Measurements from ENCODE around the gene PREB. TPM values are rescaled to one million over a fixed set of nuclear protein-coding genes. Genes with fewer than 3 reads are reported as not detected.

Gene PREB
- total and polyA plus RNA-seq, 2 of the 13 experiments (the other 11 are each of a cell fraction or from before 2014, with no cell fraction given) = 112 to 192 TPM

DNA sequence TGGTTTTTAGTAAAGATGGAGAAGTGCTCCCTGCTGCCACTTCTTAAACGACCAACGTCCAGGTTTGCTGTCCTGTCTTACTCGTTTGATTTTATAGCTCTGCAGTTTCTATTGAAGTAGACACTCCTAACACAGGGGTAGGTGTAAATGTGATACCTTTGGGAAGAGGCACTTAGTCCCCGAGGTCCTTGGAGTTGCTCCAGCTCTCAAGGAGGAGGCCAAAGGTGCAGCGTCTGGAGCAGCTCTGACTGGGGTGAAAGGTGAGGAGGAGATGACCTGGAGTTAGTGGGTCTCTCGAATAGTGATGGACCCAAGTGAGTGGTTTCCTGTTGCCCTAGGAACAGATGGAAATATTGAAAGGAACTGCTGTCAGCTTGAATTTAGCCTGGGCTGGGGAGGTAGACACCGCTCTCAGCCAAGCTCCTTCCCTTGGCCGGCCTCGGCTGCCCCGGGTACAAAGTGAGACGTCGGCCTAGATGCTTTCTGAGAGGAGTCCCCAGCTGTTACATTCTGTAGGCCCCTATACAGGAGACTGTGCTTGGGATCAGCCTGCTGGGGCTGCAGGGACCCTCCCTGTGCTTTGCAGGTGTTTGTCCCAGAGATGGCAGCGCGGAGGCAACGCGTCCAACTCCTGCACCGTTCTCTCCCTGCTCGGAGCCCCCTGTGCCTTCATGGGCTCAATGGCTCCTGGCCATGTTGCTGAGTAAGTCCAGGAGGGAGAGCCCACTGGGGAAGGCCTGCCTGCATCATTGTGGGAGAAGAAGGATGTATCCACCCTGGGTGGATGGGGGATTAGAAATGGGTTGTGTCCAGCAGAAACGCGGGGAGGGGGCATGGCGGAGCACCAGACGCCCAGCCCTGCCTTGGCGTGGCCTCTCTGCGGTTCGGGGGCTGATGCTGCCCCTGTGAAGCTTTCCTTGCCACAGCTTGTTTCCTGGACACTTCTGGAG lies 42.4 kb downstream of the PREB start (continued):
- TF ChIP-seq, protein P1, sequence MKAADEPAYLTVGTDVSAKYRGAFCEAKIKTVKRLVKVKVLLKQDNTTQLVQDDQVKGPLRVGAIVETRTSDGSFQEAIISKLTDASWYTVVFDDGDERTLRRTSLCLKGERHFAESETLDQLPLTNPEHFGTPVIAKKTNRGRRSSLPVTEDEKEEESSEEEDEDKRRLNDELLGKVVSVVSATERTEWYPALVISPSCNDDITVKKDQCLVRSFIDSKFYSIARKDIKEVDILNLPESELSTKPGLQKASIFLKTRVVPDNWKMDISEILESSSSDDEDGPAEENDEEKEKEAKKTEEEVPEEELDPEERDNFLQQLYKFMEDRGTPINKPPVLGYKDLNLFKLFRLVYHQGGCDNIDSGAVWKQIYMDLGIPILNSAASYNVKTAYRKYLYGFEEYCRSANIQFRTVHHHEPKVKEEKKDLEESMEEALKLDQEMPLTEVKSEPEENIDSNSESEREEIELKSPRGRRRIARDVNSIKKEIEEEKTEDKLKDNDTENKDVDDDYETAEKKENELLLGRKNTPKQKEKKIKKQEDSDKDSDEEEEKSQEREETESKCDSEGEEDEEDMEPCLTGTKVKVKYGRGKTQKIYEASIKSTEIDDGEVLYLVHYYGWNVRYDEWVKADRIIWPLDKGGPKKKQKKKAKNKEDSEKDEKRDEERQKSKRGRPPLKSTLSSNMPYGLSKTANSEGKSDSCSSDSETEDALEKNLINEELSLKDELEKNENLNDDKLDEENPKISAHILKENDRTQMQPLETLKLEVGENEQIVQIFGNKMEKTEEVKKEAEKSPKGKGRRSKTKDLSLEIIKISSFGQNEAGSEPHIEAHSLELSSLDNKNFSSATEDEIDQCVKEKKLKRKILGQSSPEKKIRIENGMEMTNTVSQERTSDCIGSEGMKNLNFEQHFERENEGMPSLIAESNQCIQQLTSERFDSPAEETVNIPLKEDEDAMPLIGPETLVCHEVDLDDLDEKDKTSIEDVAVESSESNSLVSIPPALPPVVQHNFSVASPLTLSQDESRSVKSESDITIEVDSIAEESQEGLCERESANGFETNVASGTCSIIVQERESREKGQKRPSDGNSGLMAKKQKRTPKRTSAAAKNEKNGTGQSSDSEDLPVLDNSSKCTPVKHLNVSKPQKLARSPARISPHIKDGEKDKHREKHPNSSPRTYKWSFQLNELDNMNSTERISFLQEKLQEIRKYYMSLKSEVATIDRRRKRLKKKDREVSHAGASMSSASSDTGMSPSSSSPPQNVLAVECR (CRISPR knock-in tag; IDR thresholded peaks at IDR 0.05; ENCODE audit: borderline replicate concordance) = peak; percentile 10; the same call in 1 of the 2 replicates
- no peak for TF ChIP-seq ZSCAN30 (CRISPR knock-in tag; IDR thresholded peaks at IDR 0.05)
- no peak for TF ChIP-seq ARNT (IDR thresholded peaks at IDR 0.05)
- TF ChIP-seq ZNF570 (CRISPR knock-in tag; IDR thresholded peaks at IDR 0.05; ENCODE audit: borderline replicate concordance) = no peak
- TF ChIP-seq, protein P2, sequence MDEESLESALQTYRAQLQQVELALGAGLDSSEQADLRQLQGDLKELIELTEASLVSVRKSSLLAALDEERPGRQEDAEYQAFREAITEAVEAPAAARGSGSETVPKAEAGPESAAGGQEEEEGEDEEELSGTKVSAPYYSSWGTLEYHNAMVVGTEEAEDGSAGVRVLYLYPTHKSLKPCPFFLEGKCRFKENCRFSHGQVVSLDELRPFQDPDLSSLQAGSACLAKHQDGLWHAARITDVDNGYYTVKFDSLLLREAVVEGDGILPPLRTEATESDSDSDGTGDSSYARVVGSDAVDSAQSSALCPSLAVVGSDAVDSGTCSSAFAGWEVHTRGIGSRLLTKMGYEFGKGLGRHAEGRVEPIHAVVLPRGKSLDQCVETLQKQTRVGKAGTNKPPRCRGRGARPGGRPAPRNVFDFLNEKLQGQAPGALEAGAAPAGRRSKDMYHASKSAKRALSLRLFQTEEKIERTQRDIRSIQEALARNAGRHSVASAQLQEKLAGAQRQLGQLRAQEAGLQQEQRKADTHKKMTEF (CRISPR knock-in tag; IDR thresholded peaks at IDR 0.05) = no peak
- TF ChIP-seq, protein P3, sequence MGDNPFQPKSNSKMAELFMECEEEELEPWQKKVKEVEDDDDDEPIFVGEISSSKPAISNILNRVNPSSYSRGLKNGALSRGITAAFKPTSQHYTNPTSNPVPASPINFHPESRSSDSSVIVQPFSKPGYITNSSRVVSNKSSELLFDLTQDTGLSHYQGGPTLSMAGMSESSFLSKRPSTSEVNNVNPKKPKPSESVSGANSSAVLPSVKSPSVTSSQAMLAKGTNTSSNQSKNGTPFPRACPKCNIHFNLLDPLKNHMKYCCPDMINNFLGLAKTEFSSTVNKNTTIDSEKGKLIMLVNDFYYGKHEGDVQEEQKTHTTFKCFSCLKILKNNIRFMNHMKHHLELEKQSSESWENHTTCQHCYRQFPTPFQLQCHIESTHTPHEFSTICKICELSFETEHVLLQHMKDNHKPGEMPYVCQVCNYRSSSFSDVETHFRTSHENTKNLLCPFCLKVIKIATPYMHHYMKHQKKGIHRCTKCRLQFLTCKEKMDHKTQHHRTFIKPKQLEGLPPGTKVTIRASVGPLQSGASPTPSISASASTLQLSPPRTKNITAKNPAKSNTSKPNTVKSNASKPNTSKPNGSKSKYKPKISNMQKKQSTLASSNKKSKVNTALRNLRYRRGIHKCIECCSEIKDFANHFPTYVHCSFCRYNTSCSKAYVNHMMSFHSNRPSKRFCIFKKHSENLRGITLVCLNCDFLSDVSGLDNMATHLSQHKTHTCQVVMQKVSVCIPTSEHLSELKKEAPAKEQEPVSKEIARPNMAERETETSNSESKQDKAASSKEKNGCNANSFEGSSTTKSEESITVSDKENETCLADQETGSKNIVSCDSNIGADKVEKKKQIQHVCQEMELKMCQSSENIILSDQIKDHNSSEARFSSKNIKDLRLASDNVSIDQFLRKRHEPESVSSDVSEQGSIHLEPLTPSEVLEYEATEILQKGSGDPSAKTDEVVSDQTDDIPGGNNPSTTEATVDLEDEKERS (CRISPR knock-in tag; IDR thresholded peaks at IDR 0.05) = no peak
- TF ChIP-seq ZC3H13 (CRISPR knock-in tag; IDR thresholded peaks at IDR 0.05) = no peak
- peak; percentile 87 for TF ChIP-seq ZBTB38 (CRISPR knock-in tag; IDR thresholded peaks at IDR 0.05)
- TF ChIP-seq RBAK (CRISPR knock-in tag; IDR thresholded peaks at IDR 0.05) = no peak
- no peak for TF ChIP-seq CBFB (CRISPR knock-in tag; IDR thresholded peaks at IDR 0.05)
- TF ChIP-seq ZNF607 (CRISPR knock-in tag; IDR thresholded peaks at IDR 0.05; ENCODE audit: borderline replicate concordance) = no peak
- no peak for TF ChIP-seq ZNF772 (CRISPR knock-in tag; IDR thresholded peaks at IDR 0.05)
- TF ChIP-seq ZNF572 (CRISPR knock-in tag; IDR thresholded peaks at IDR 0.05) = 0 out of 2 replicates have a peak, but pooled peaks have one; percentile 72
- no peak for TF ChIP-seq ATF1 (CRISPR knock-in tag; IDR thresholded peaks at IDR 0.05)
- TF ChIP-seq ZNF766 (CRISPR knock-in tag; IDR thresholded peaks at IDR 0.05; ENCODE audit: borderline replicate concordance) = no peak
- TF ChIP-seq ZBTB1 (CRISPR knock-in tag; IDR thresholded peaks at IDR 0.05; ENCODE audit: borderline replicate concordance) = no peak
- no peak for TF ChIP-seq HNRNPUL1 (IDR thresholded peaks at IDR 0.05; ENCODE audit: low read depth, low read length)
- TF ChIP-seq SOX13 (IDR thresholded peaks at IDR 0.05) = no peak
- no peak for TF ChIP-seq SOX13 (CRISPR knock-in tag; conservative IDR thresholded peaks at IDR 0.05 in 1 of 2, IDR thresholded peaks at IDR 0.05 in 1 of 2)
- peak; percentile 36; the same call in 1 of the 2 replicates for TF ChIP-seq JUND (CRISPR knock-in tag; IDR thresholded peaks at IDR 0.05)
- no peak for TF ChIP-seq ZNF720 (CRISPR knock-in tag; IDR thresholded peaks at IDR 0.05)
- peak; percentile 36; the same call in 1 of the 2 replicates for TF ChIP-seq POLR2AphosphoS5 (IDR thresholded peaks at IDR 0.05; ENCODE audit: low read depth, low read length)

Measured in HepG2 (cell line).